ENCODE measurements around the gene PRAC2.
A peak's percentile ranks its signal among the peaks of the same experiment; 100 is the strongest.
"Not testable (repeated sequence)": the region's sequence is repeated elsewhere in the genome, so short reads cannot be mapped to it uniquely, and the experiment has no call there.

Gene PRAC2

GRCh38 chr17:48722915-48723422 lies at the start of gene PRAC2:
Gene PRAC2, plus strand, starts transcription at chr17:48723185. Its CDS starts 1,226 bp downstream, at chr17:48724411.
- no peak for DNase-seq

- DNase-seq: no peak
Observed at GRCh38 chr17:48676963-48677558, 45.9 kb upstream of the PRAC2 start.

- peak; percentile 78 for DNase-seq
Observed at GRCh38 chr17:48678141-48678971, 44.6 kb upstream of the PRAC2 start.

- DNase-seq: no peak
Observed at GRCh38 chr17:48679385-48680096, 43.4 kb upstream of the PRAC2 start.

GRCh38 chr17:48681609-48682008 lies 41.4 kb upstream of the PRAC2 start:
- no peak for DNase-seq

GRCh38 chr17:48690655-48691054 lies 32.3 kb upstream of the PRAC2 start:
- no peak for DNase-seq

GRCh38 chr17:48692049-48692448 lies 30.9 kb upstream of the PRAC2 start:
- no peak for DNase-seq

GRCh38 chr17:48693178-48693577 lies 29.8 kb upstream of the PRAC2 start:
- DNase-seq: no peak

GRCh38 chr17:48701864-48702532 lies 21.0 kb upstream of the PRAC2 start:
- no peak for DNase-seq

- DNase-seq: no peak
Observed at GRCh38 chr17:48704361-48705248, 18.4 kb upstream of the PRAC2 start.

- no peak for DNase-seq
Observed at GRCh38 chr17:48711128-48711527, 11.9 kb upstream of the PRAC2 start.

GRCh38 chr17:48715496-48716399 lies 7.2 kb upstream of the PRAC2 start:
- DNase-seq: no peak

- DNase-seq: not testable (repeated sequence)
Observed at GRCh38 chr17:48716549-48716948, 6.4 kb upstream of the PRAC2 start.

GRCh38 chr17:48717367-48718226 lies 5.4 kb upstream of the PRAC2 start:
- DNase-seq: no peak

GRCh38 chr17:48718227-48718760 lies 4.7 kb upstream of the PRAC2 start:
- DNase-seq: no peak

- no peak for DNase-seq
Observed at GRCh38 chr17:48718761-48719641, 4.0 kb upstream of the PRAC2 start.

GRCh38 chr17:48719642-48720265 lies 3.2 kb upstream of the PRAC2 start:
- no peak for DNase-seq

Data from hematopoietic multipotent progenitor cell treated with erythropoietin and hydrocortisone succinate and interleukin-3 and kit ligand, for 6 days (in vitro differentiated cells).